MCF 10A (cell line): ENCODE data around the gene ARFGAP3. TPM values are rescaled to one million over a fixed set of nuclear protein-coding genes. Genes with fewer than 3 reads are reported as not detected.
A peak's percentile ranks its signal among the peaks of the same experiment; 100 is the strongest.

Experiments
- BruUV-seq: library from RNA; stranded (reverse); fragments of 400-500 nt; replicated peaks from 2 replicates; lab custom pipeline; 2021; lab: Mats Ljungman, UMichigan
- CTCF ChIA-PET: fragments of 300-600 bp; sonication (Branson Sonifier 250); formaldehyde crosslinking; extraction: SDS; loops from one replicate; lab custom pipeline; 2021; ENCODE audit warnings: antibody characterized with exemption, inconsistent platforms; lab: Yijun Ruan, JAX
- POLR2A ChIA-PET: fragments of 300-600, 350-650 bp; sonication (Branson Sonifier 250); formaldehyde crosslinking; extraction: SDS; loops from one replicate; lab custom pipeline; 2020; ENCODE audit warnings: antibody characterized with exemption, inconsistent platforms; lab: Yijun Ruan, JAX
- DNase-seq: peaks from one replicate; pipeline ENCODE4 v3.0.0-alpha.2; 2018; ENCODE audit not compliant: unreplicated experiment
- H3K27ac Mint-ChIP-seq: one replicate; pipeline ENCODE4 v1.8.0; 2022; ENCODE audit warnings: mild to moderate bottlenecking, low read depth, mixed read lengths; ENCODE audit not compliant: unreplicated experiment
- H3K27me3 Mint-ChIP-seq: one replicate; pipeline ENCODE4 v1.8.0; 2022; ENCODE audit warnings: mixed read lengths; ENCODE audit not compliant: insufficient read depth, unreplicated experiment
- H3K36me3 Mint-ChIP-seq: one replicate; pipeline ENCODE4 v1.8.0; 2022; ENCODE audit warnings: mild to moderate bottlenecking, moderate library complexity, mixed read lengths; ENCODE audit not compliant: insufficient read depth, unreplicated experiment
- H3K4me1 Mint-ChIP-seq: one replicate; pipeline ENCODE4 v1.8.0; 2022; ENCODE audit warnings: mixed read lengths; ENCODE audit not compliant: insufficient read depth, unreplicated experiment
- H3K4me3 Mint-ChIP-seq: one replicate; pipeline ENCODE4 v1.8.0; 2022; ENCODE audit warnings: mild to moderate bottlenecking, moderate library complexity, mixed read lengths; ENCODE audit not compliant: unreplicated experiment
- H3K9me3 Mint-ChIP-seq: one replicate; pipeline ENCODE4 v1.8.0; 2022; ENCODE audit warnings: mixed read lengths; ENCODE audit not compliant: unreplicated experiment
- CTCF ChIP-seq: fragments of 200-600 bp; IDR thresholded peaks from one replicate; pipeline ENCODE4 v1.8.0; 2022; ENCODE audit warnings: antibody characterized with exemption, mild to moderate bottlenecking; ENCODE audit not compliant: unreplicated experiment
- intact Hi-C: fragments of 100-400 bp; cut with micrococcal nuclease; formaldehyde crosslinking; loops from 2 replicates; pipeline ENCODE4 v1.14.1; 2022
- total RNA-seq: library from RNA; stranded (reverse); gene quantifications from 2 replicates; pipeline ENCODE4 v1.2.3, GENCODE V29; 2022

The ARFGAP3 gene
- total RNA-seq, 1 experiment from 2014 or later = 67.1 TPM

GRCh38 chr22:42857845-42858481 lies 890 bp upstream of the ARFGAP3 start:
- H3K4me1 Mint-ChIP-seq = no peaks in the 10 kb centered on the region
- TSS peak; percentile 77 for BruUV-seq

GRCh38 chr22:42856179-42856864 lies 751 bp downstream of the ARFGAP3 start:
- TF ChIP-seq CTCF = no peak
- Mint-ChIP-seq H3K9me3 (no peaks in the 10 kb centered on the region), H3K36me3 (peaks cover 6% of the 10 kb centered on the region), H3K4me1 (no peaks in the 10 kb centered on the region), H3K4me3 (peak overlapping the region; percentile 87), H3K27ac (peak overlapping the region; percentile 71), H3K27me3 (no peaks in the 10 kb centered on the region)
- no TSS peak for BruUV-seq
- ChIA-PET CTCF (interaction anchor here (0.6 to 1.1 kb wide), 7 partner anchors 11 to 375 kb away, joined by 3 to 4 read pairs (median 3); no protein-coding TSS in a partner anchor), POLR2A (interaction anchor here (0.6 to 1.9 kb wide), 12 partner anchors 11 to 568 kb away, joined by 3 to 13 read pairs (median 3); partner anchors contain the start of genes PACSIN2 and POLDIP3)
- intact Hi-C loops = no loop called here
- DNase-seq = no peak

More at GRCh38 chr22:42857845-42858481, 890 bp upstream of the ARFGAP3 start:
- Mint-ChIP-seq H3K4me3 (peak overlapping the region; percentile 67), H3K27me3 (no peaks in the 10 kb centered on the region), H3K36me3 (peaks cover 6% of the 10 kb centered on the region), H3K27ac (no peak overlapping the region), H3K9me3 (no peaks in the 10 kb centered on the region)
- intact Hi-C loops = no loop called here
- ChIA-PET CTCF (interaction anchor here (0.6 to 2.0 kb wide), 6 partner anchors 9 to 202 kb away, joined by 3 to 6 read pairs (median 3); no protein-coding TSS in a partner anchor), POLR2A (interaction anchor here (0.5 to 1.2 kb wide), 7 partner anchors 11 to 236 kb away, joined by 3 read pairs; no protein-coding TSS in a partner anchor)
- no peak for TF ChIP-seq CTCF
- DNase-seq = no peak

DNA sequence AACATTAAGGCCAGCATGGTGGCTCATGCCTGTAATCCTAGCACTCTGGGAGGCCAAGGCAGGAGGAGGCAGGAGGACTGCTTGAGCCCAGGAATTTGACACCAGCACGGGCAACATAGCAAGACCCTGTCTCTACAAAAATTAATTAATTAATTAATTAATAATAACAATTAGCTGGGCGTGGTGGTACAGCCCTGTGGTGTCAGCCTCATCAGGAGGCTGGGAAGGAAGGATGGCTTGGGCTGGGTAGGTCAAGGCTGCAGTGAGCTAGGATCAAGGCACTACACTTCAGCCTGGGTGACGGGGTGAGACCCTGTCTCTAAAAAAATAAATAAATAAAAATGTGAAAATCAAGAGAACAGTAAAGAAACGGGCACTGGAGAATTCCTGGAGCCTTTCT lies 1.4 kb downstream of the ARFGAP3 start:
- no peak overlapping the region for H3K27ac Mint-ChIP-seq
- no TSS peak for BruUV-seq
- H3K9me3 Mint-ChIP-seq = no peaks in the 10 kb centered on the region
- H3K4me1 Mint-ChIP-seq = no peaks in the 10 kb centered on the region
- no peak for DNase-seq
- peak overlapping the region; percentile 87 for H3K4me3 Mint-ChIP-seq
- POLR2A ChIA-PET = interaction anchor here (0.8 to 1.9 kb wide), 7 partner anchors 10 to 241 kb away, joined by 3 to 13 read pairs (median 3); partner anchors contain the start of genes PACSIN2 and POLDIP3
- CTCF ChIA-PET = interaction anchor here (0.6 to 0.9 kb wide), 3 partner anchors 12 to 178 kb away, joined by 3 to 4 read pairs (median 3); no protein-coding TSS in a partner anchor
- H3K36me3 Mint-ChIP-seq = peaks cover 6% of the 10 kb centered on the region
- no peak for TF ChIP-seq CTCF
- intact Hi-C loops = no loop called here
- no peaks in the 10 kb centered on the region for H3K27me3 Mint-ChIP-seq

- H3K9me3 Mint-ChIP-seq = no peaks in the 10 kb centered on the region
- H3K4me1 Mint-ChIP-seq = no peaks in the 10 kb centered on the region
- BruUV-seq = no TSS peak
- no peak for TF ChIP-seq CTCF
- no peak for DNase-seq
- H3K27me3 Mint-ChIP-seq = no peaks in the 10 kb centered on the region
- H3K36me3 Mint-ChIP-seq = peaks cover 6% of the 10 kb centered on the region
- H3K27ac Mint-ChIP-seq = no peak overlapping the region
- no peak overlapping the region for H3K4me3 Mint-ChIP-seq
- POLR2A ChIA-PET = interaction anchor here (0.6 to 1.8 kb wide), 2 partner anchors 65 to 287 kb away, joined by 3 to 5 read pairs; no protein-coding TSS in a partner anchor
- CTCF ChIA-PET = interaction anchor here (0.7 kb wide), 1 partner anchor 1973 kb away, joined by 3 read pairs; no protein-coding TSS in a partner anchor
- intact Hi-C loops = no loop called here
These were observed 1.9 kb downstream of the ARFGAP3 start for GRCh38 chr22:42855211-42855610.
